K562 (cell line): Measurements from ENCODE around the gene TOMM22.

Source experiments
- ATF1 ChIP-seq, 2 experiments: fragments of 450-650 bp in 1 of 2; IDR thresholded peaks; 2 replicates each; pipeline ENCODE4 v1.6.1; 2016; ENCODE audit warnings: missing compliant biosample characterization in 1 of 2, missing genetic modification characterization in 1 of 2
- LEF1 ChIP-seq: fragments of 450-650 bp; IDR thresholded peaks from 2 replicates; pipeline ENCODE4 v1.6.1; 2016; ENCODE audit warnings: mild to moderate bottlenecking
- TF ChIP-seq, protein P1 (sequence below), 2 experiments: fragments of 450-650 bp; formaldehyde crosslinking in 1 of 2; IDR thresholded peaks; 2 replicates each; pipeline versions ENCODE4 v1.4.0 to v1.6.1; 2014 to 2020; ENCODE audit warnings: mild to moderate bottlenecking in 2 of 2, borderline replicate concordance in 1 of 2, low read depth in 1 of 2

DNA sequence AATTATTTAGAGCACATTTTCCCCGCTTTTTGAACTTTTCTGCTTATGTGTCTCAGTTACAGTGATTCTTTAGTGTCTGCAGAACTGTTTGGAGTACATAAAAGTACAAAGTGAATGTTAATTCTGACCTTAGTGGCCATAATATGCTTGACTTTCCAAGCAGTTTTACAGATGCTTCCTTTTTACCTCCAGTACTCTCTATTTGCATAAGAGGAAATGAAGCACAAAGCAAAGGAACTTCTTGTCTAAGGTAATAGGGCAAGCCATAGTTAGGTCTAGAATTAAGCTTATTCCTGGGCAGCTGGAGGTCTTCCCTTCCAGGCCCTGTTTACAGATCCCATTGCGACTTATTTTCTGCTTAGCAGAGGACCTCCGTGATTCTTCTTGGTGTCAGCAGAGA lies 27.5 kb downstream of the TOMM22 start:
- TF ChIP-seq ATF1 (CRISPR knock-in tag; IDR thresholded peaks at IDR 0.05) (no peak), ATF1 (tag; IDR thresholded peaks at IDR 0.05) (no peak), LEF1 (no peak)
- TF ChIP-seq, protein P1, sequence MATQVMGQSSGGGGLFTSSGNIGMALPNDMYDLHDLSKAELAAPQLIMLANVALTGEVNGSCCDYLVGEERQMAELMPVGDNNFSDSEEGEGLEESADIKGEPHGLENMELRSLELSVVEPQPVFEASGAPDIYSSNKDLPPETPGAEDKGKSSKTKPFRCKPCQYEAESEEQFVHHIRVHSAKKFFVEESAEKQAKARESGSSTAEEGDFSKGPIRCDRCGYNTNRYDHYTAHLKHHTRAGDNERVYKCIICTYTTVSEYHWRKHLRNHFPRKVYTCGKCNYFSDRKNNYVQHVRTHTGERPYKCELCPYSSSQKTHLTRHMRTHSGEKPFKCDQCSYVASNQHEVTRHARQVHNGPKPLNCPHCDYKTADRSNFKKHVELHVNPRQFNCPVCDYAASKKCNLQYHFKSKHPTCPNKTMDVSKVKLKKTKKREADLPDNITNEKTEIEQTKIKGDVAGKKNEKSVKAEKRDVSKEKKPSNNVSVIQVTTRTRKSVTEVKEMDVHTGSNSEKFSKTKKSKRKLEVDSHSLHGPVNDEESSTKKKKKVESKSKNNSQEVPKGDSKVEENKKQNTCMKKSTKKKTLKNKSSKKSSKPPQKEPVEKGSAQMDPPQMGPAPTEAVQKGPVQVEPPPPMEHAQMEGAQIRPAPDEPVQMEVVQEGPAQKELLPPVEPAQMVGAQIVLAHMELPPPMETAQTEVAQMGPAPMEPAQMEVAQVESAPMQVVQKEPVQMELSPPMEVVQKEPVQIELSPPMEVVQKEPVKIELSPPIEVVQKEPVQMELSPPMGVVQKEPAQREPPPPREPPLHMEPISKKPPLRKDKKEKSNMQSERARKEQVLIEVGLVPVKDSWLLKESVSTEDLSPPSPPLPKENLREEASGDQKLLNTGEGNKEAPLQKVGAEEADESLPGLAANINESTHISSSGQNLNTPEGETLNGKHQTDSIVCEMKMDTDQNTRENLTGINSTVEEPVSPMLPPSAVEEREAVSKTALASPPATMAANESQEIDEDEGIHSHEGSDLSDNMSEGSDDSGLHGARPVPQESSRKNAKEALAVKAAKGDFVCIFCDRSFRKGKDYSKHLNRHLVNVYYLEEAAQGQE (IDR thresholded peaks at IDR 0.05; ENCODE audit: borderline replicate concordance) = no peak
- TF ChIP-seq, protein P1 (CRISPR knock-in tag; IDR thresholded peaks at IDR 0.05; ENCODE audit: low read depth) = no peak
